ENCODE results near the gene ZNF664.
A peak's percentile ranks its signal among the peaks of the same experiment; 100 is the strongest.

ZNF664 gene

DNA sequence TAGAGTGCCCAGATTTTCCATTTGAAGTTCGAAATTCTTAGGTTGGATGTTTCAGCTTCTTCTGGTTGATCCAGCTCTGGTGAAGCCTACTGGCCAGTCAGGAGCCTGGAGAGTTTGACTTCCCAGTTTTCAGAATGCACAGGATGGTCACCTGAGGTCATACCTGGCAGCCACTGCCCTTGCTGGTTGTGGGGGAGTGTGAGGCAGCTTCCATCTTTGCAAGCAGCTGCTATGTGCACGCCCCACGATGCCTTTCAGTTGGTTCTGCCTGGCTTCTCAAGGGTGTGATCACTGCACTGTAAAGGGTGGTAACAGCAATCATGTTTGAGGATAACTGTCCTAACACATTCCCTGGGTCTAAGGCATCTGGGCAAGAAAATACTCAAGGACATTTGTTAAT lies 15.8 kb upstream of the ZNF664 start:
- no peak for DNase-seq

DNA sequence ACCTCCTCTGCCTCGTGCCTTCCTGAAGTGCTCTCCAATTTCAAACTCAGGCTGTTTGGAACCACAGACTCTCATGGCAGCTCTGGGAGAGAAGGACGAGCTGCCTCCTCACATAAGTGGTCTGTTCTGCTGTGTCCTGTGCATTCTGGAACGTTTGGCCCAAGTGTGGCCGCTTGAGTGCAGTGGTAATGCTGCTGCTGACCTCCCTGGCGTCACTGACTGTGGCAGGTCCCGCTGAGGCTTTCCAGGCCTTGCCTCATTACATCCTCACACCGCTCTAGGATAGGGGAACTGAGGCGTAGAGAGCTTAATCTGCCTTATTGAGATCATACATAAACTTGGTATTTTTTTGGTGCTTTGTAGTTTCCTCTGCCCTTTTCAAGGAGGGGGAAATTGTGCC lies 14.6 kb upstream of the ZNF664 start:
- DNase-seq, result no peak

DNA sequence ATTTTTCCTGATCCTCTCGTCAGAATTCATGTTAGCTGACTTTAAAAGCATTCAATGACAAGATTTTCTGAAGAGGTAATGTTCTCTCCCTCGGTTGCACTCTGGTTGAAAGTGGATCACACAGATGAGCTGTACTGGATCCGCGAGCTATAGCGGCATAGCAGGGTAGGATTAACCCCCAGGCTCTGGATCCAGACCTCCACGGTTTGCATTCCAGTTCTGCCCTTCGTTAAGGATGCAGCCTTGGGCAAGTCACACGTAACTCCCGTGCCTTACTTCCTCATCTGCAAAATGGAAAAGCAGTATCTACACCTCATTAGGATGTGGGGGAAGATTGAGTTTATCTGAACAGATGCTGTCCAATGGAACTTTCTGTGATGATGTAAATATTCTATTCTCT lies 14.1 kb upstream of the ZNF664 start:
- DNase-seq, result no peak

DNA sequence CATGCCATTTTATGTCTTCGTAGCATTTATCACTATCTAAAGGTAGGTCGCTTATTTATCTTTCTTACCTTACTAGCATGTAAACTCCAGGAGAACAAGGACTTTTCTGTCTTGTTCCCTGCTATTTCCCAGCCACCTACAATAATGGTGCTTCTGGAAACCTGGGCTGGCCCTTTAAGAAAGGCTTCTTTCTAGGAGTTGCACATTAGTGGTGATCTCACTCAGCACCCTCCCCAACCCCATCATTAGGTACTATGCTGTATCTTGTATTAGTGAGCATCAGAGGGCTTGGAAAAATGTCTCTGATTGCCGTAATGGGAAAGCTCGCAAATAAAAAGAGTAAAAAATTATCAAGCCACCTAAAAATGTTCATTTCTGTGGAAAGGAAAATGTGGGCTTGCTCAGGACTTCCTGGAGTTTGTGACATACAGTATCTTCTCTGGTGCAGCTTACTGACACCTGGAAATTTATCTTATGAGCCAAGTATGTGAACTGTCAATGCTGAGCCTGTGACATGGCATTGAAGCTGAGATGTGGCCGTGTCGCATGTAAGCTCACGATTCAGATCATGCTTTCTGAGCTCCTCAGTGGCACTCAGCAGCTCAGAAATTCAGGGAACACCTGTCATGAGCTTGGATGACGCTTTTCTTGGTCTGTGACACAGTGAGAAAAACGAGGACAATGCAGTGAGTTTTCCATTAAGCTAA lies 12.8 kb upstream of the ZNF664 start:
- no peak for DNase-seq

DNA sequence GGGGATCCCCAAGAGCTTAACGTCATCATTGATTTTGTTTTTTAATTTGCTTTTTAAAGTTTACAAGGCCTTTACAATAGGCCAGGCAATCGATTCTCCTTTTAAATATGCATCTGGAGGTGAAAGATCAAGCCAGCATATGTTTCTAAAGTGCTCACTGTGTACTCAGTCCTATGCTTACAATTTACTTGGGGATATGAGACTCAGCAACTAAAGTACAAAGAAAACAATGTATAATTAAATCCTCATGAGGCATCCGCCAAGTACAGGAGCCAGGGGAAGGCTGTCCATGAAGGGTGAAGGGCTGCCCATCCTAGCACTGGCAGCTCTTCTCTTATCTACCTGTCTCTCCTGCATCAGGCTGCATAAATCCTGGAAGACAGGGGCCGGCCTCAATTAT lies 12.2 kb upstream of the ZNF664 start:
- no peak for DNase-seq

DNA sequence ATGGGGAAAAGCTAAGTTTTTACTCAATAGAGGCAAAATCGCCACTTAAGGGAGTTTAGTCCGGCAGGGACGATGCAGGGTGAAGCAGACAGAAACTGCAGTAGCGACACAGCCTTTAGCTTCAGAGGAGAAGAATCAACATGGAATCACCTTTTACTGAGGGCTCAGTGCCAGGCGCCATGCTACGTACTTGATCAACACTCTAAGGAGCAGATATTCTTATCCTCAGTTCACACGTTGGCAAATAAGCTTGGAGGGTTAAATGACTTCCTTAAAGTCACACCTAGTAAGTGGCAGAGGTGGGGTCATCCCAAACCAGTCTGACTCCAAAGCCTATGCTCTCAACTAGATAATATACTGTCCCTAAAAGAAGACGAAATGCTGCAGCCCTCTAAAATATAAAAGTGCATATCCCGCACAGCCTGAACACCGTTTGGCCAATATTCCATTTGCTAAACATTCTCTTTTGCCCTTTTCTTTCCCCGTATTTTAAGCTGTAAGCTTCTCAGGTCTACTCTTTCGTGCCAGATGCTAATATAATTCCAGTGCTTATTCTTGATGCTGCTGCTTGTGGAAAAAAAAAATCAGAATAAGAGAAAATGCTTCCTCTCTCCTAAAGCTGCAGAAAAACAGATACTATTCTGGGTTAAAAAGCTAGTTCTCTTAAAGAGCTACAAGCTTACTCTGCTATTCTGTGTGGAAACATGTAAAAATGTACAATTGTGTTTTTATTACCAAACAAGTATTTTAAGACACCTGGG lies 11.2 kb upstream of the ZNF664 start:
- DNase-seq, result no peak

DNA sequence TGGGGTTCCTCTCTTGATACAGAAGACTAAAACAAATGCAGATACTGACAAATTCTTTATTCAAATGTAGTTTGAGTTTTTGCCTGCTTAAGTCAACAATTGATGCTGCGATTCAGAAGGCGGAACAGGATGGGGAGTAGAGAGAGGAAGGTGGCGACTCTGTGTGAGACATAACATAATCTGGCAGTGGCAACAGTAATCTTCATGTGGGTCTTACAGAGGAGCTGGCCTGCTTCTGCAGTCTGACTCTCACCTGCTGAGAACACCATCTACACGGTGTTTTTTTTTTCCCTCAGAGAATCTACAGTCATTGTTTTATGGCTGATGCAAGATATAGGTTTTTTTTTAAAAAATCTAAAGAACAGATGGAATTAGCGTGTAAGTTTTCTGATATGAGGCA lies 10.5 kb upstream of the ZNF664 start:
- DNase-seq, result no peak

DNA sequence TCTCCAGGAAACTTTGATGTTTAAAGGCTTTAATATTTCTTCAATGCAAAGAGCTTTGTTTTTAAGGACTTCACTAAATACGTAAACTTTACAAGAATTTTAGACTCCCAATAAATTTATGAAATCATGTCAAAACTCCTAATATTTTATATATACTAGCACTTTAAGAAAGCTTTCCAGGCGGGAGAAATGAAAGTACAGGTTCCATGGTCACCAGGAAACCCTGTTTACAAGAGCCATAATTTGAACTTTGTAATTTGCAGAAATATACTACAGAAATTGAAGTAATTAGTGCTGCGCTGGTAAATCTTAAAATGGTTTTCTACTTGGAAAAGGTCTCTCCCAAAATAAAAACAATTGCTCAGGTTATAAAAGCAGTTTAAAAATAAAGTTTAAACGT lies 9.2 kb upstream of the ZNF664 start:
- DNase-seq, result no peak

DNA sequence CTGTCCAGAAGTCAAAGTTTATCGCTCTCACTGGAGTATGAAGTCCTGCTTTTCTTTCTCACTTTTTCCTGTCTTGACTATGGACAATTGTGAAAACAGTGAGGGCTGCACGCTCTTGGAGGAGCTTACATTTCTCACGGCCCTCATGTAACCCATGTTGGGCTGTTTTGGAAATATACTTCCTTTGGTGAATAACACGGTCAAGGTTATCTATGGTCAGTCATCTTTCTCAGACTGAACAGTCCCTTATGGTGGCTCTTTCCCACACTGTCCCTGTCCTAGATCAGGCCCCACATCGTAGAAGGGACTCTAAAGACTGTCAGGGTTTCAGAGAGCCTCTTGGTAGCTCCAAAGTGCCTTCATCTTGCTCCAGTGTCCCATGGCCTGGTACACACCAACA lies 7.6 kb upstream of the ZNF664 start:
- no peak for DNase-seq

DNA sequence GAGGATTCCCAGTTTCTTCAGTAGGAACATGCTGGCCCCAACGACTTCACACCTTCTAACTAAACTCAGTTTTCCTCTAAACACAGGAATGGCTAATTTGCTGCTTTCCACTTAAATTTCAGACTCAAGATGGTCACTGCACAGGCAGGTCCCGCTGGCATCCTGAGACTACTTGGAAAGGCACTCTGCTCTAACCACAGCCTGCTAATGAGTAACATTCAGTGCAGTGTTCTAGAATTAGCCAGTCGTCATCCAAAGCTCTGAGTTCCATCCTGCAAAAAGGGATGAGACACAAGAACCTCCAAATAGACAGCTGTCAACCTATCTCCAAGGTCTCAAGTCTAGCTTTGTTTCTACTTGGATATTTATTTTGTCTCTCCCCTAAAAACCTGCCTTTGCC lies 6.4 kb upstream of the ZNF664 start:
- no peak for DNase-seq

DNA sequence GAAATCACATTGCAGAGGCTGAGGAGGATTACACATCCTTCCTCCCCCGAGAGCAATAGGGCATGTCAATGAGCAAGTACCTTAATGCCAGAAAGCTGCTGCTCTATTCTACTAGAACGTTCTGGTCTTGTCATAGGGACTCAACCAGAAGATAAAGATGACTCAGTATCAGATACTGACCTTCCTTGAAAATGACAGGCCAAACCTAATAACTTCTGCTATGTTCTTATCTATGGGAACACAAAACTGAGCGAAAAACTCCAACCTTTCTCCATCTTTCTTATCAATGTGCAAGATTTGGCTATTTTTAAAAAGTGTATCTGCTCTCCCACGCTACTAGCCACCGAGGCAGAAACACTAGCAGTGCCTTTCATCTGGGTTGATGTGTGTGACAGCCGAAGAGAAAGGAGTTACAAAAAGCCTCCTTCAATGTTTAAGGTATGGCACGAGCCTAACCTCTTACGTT lies 5.9 kb upstream of the ZNF664 start:
- DNase-seq, result no peak

DNA sequence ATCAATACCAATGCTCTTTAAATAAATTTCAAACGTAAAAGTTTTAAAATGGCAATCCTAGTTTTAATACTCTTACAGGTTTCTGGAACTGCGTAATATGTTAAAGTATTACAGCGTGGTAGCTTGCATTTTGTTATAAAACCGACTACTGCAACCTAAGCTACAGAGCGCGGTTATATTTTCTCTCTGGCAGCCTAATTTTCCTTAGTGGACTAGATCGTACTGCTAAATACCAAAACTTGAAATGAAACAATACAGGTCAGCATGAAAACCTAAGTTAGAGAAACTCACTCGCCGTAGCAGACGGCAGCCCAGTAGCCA lies 1.6 kb upstream of the ZNF664 start:
- DNase-seq, result no peak

DNA sequence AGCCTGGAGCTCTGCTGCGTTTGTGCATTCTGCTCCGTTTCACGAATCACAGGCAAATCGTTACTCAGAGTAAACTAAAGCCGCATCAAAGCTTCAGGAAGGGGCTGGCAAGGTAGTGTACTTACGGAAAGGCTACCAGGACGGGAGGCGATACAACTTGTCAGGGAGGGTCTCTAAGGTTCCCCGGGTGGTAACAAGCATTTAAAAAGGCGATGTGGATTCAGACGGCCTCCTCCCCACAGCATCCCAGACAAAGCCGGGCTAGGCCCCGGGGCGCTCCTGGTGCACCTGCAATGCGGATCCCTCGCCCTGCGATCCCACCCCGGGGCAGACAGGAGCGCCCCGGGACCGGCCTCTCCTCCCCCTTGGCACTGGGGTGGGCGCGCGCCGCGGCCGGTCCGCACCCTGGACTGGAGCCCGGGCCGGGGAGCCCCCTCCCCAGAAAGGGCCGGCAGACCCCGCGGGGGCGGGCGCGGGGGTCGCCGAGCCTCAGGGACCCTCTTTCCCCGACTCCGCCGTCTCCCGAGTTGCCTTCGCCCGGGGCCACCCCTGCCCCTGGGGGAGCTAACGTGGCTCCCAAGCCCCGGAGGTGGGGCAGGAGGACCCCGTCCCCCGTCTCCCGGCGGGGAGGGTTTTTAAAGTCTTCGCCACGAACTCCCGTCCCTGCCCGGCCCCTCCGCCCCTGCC lies 1.1 kb upstream of the ZNF664 start:
- peak; percentile 84 for DNase-seq

DNA sequence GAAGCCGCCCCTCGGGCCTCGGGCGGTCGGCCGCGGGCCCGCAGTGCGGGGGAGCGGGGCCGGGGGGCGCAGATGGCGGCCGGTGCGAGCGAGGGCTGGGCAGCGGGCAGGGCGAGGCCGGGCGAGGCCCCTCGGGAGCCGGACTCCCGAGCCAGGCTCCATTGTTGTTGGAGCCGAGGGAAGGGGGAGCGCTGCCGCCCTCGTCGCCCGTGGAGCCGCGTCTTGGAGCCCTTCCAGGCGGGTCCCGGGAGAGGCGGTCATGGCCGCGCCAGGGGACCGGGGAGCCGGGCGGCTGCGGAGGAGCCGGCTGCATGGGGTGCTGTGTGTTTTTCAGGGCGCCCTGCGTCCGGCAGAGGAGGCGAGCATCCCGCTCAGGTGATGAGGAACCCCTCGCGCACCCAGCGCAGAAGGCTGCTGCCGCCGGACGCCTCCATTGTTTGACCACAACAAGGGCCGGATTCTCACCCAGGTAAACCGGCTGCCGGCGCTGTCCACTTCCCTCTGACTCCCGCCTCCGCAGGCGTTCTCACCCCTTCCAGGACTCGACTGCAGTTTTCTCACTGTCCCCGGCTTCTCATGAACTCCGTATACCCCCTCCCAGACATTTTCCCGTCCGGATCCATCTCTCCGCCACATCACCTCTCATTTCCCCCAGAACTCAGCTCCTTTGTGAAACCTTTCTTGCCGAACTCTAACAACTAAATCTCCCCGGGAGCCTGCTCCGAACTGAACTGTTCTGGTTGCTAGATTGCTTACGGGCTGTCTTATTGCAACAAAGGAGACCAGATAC lies 732 bp downstream of the ZNF664 start:
- peak; percentile 81 for DNase-seq

DNA sequence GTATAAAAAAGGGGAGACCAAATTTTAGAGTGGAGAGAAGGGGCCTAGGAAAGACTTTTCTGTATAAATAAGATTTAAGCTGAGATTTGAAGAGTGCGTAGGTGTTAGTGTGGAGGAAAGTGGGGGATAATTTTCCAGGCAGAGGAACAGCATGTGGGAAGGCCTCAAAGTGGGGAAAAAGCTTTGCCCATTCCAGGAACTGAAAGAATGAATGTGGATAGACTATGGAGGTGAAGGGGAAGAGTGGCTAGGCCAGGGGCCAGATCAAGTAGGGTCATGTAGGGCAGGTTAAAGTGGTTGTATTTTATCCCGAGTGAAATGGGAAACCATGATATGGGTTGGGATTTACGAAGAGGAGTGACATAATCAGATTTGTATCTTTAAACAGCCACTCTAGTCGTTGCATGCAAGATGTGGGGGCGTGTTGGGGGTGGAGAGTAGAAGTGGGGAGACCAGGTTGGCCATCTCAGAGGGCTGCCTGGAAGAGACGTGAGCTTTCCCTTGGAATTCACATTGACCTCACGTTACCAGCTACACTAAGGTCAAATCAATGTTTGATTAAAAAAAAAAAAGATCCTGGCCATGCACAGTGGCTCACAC lies 3.3 kb downstream of the ZNF664 start:
- DNase-seq, result no peak

DNA sequence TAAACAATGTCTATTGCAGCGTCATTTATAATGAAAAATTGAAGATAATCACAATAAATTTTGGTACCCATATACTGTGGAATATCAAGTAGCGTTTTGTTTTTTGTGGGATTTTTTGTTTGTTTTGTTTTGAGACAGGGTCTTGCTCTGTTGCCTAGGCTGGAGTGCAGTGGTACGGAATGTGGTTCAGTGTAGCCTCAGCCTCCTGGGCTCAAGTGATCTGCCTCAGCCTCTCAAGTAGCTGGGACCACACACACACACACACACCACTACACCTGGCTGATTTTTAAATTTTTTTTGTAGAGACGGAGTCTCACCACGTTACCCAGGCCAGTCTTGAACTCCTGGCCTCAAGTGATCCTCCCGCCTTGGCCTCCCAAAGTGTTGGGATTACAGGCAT lies 6.6 kb downstream of the ZNF664 start:
- no peak for DNase-seq

DNA sequence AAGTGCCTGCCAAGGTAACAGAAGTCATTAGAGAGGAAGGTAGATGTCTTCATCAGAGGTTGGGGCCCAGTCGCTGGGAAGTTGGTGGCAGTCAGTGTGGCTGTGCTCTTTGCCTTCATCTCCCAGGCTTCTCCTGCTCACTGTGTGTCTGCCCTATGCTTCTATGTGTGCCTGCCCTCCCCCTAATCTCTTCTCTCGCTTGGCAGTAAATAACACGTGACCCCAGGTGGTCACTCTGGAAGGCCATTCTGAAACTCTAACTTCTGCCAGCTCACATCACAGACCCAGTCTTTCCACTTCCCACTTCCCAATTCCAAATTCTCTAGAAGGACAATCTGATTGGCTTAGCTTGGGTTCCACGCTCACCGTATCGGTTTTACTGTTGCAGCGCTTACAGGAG lies 9.3 kb downstream of the ZNF664 start:
- no peak for DNase-seq

DNA sequence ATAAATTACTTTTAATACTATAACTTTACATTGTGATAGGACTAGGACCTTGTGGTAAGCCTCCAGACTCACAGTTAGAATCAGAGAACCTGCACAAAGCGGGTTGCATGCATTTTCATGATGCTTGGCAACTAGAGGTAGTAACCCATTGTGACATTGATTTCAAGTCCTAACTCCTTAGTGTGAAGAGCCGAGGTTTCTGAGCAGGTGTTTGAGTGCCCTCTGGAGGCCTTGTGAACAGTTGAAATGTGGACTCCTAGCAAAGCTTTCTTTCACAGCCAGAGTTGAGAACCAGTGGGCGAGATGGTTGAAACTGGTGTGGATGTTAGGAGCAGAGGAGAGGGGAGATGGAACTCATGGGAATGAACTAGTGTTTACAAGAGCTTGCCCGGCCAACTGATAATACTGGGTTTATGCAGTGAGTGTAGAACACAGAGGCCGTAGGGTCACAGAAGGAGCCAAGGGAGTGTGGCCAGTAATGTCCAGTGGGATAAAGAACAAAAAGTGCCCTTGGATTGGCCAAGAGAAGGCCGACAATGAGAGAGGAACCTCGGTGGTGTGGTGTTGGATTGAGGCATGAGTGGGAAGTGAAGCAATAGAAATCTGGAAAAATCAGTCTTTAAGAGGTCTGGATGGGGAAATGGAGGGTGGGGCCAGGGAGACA lies 10.9 kb downstream of the ZNF664 start:
- DNase-seq, result no peak

DNA sequence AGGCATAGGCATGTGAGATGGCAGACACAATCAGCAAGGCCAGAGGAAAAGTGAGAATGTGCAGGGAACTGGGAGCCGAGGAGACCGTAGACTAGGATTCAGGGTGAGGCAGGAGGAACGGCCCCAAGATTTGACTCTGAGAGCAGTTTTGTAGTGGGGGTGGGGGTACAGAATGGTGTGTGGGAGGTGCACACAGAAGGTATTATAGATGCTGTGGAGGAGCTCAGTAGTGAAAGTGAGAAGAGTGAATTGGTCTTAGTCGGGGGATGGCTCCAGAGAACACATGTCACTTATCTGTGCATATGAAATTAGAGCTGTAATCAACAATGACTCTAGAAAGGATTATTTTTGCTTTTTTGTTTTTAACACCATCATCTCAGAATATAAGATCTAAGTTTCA lies 11.9 kb downstream of the ZNF664 start:
- DNase-seq, result no peak

DNA sequence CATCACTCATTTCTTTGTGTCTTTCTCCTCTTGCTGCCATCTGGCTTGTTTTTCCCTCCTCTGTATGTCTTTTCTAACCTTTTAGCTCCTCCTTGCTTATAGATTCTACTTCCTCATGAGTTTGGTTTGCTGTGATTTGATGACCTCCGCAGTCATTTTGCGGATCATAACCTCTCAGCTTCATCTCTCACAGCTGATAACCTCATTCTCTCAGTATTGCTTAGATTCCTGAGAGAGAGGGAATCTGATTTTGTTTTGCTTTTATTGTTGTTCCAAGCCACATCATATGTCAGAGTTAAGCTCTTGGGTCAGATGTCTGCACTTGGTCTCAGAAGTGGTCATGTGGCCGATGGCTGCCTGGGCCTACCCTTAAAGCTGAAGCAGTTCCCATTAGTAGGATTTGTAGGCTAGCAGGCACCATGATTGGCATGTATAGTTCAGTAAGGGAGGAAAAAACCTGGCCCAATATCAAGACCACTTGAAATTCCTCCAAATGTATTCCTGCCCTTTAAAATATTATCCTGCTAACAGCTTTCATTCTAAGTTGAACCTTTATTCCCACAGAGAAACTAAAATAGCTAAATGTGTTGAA lies 13.5 kb downstream of the ZNF664 start:
- DNase-seq, result no peak

DNA sequence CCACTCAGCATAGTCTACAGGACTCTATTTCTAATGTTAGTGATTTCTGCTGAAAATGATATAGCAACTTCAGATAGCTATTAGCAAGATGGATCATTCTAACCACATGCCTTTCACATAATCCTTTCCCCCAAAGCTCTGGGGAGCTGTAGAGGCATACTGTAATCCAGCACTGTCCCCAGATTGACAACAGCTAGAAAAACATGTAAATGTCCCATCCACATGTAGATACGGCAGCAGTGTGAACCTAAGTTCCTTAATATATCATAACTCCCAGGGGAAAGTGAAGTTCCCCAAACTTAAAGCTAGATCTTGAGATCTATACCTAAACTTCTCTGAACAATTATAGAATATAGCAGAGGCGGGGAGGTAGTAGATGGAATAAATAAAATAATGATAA lies 14.0 kb downstream of the ZNF664 start:
- DNase-seq, result no peak

DNA sequence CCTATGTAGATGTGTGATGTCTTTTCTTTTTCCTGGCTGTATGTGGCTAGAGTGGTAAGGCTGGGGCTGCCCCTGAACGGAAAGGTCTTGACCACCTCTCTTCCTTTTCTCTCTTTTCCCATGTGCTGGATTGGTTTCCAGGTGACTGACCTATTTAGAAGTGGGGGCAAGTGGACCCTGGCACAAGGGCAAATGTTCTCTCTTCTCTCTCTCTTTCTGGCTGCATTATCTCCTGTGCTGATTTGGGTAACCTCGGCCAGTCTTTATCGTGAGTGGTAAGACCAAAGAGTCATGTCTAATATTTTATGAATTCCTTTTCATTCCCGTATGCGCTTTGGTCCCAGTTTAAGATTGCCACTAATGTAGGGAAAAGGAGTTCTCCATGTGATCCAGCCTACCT lies 16.2 kb downstream of the ZNF664 start:
- DNase-seq, result no peak

All from right kidney (tissue), 1 donor.